Tibial nerve (tissue), 4 donors: Measurements from ENCODE around the gene SH2D7.

Experiments
- EP300 ChIP-seq, 2 donors: sonication (generic); formaldehyde crosslinking; IDR thresholded peaks; one replicate each; pipeline ENCODE4 v1.6.1; 2017; ENCODE audit warnings: antibody characterized with exemption in 2 of 2, mild to moderate bottlenecking in 1 of 2
- POLR2A ChIP-seq, 2 donors: fragments of 450-650 bp; IDR thresholded peaks; one replicate each; pipeline ENCODE4 v1.6.1; 2017; ENCODE audit warnings: antibody characterized with exemption in 2 of 2, mild to moderate bottlenecking in 2 of 2, moderate library complexity in 2 of 2
- TF ChIP-seq, protein P1 (sequence below), 5 experiments: fragments of 200-600 bp in 3 of 5; fragments of 450-650 bp in 2 of 5; sonication (generic) in 3 of 5; IDR thresholded peaks; one replicate each; pipeline ENCODE4 v1.5.1; 2016 to 2019; ENCODE audit warnings: antibody characterized with exemption in 5 of 5, mild to moderate bottlenecking in 3 of 5, moderate library complexity in 2 of 5

DNA sequence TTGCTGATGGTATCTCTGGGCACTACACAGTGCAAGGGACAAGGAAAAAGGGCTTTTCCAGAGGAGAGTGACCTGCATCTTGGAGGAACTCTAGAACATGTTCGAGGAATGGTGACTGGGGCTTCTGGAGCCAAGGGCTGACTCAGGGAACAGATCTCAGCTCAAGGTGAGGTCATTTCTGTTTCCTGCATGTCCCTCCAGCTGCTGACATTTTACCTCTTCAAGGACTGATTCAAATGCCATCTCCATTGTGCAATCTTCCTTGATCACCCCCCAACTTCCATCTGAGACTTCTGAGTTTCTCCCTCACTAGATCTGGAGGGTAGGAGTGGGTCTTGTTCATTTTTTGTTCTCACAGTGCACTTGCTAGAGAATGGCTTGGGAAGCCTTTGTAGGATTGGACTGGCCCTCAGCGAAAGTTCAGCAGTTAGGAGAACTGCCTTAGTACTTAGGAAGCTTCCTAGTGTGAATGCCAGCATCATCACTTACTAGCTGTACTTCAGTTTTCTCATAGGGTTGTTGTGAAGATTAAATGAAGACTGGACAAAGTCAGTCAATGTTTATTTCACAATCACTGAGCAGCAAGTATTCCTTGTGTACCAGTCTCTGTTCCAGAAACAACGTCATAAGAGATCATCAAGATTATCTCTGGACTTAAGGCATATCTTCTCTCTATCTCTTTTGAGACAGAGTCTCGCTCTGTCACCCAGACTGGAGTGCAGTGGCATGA, 54.2 kb downstream of the SH2D7 start:
- TF ChIP-seq POLR2A (IDR thresholded peaks at IDR 0.05) (no peak), EP300 (IDR thresholded peaks at IDR 0.05) (no peak)
- TF ChIP-seq, protein P1, sequence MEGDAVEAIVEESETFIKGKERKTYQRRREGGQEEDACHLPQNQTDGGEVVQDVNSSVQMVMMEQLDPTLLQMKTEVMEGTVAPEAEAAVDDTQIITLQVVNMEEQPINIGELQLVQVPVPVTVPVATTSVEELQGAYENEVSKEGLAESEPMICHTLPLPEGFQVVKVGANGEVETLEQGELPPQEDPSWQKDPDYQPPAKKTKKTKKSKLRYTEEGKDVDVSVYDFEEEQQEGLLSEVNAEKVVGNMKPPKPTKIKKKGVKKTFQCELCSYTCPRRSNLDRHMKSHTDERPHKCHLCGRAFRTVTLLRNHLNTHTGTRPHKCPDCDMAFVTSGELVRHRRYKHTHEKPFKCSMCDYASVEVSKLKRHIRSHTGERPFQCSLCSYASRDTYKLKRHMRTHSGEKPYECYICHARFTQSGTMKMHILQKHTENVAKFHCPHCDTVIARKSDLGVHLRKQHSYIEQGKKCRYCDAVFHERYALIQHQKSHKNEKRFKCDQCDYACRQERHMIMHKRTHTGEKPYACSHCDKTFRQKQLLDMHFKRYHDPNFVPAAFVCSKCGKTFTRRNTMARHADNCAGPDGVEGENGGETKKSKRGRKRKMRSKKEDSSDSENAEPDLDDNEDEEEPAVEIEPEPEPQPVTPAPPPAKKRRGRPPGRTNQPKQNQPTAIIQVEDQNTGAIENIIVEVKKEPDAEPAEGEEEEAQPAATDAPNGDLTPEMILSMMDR (IDR thresholded peaks at IDR 0.05), result no peak
